Mucosa of descending colon (tissue), 3 donors: ENCODE data around the gene ATP6V0B. TPM values are rescaled to one million over a fixed set of nuclear protein-coding genes. Genes with fewer than 3 reads are reported as not detected.
A peak's percentile ranks its signal among the peaks of the same experiment; 100 is the strongest.

Experiments used
- ATAC-seq: fragments of 200-7000 bp; cut with Tn5 transposase; one replicate; pipeline ENCODE4 v1.9.1; 2020; ENCODE audit warnings: mild to moderate bottlenecking, moderate library complexity
- DNase-seq, 3 donors: peaks; one replicate each; pipeline ENCODE4 v3.0.0-alpha.2; 2020
- H3K36me3 ChIP-seq: fragments of 200-600 bp; one replicate; pipeline ENCODE4 v1.8.0; 2021; ENCODE audit warnings: low read depth, mild to moderate bottlenecking
- H3K4me1 ChIP-seq: fragments of 200-600 bp; one replicate; pipeline ENCODE4 v1.8.0; 2021; ENCODE audit warnings: low read depth, mild to moderate bottlenecking
- H3K4me3 ChIP-seq: fragments of 200-600 bp; one replicate; pipeline ENCODE4 v1.8.0; 2021; ENCODE audit warnings: mild to moderate bottlenecking
- H3K9me3 ChIP-seq: fragments of 200-600 bp; one replicate; pipeline ENCODE4 v1.8.0; 2021; ENCODE audit warnings: mild to moderate bottlenecking
- intact Hi-C, 2 donors: fragments of 100-400 bp; cut with DNase I in 1 of 2; cut with micrococcal nuclease in 1 of 2; formaldehyde crosslinking; loops; one replicate each; pipeline versions ENCODE4 v1.11.0 to v1.11.1; 2022; cut with DNase I, micrococcal nuclease
- total RNA-seq, 3 donors: library from RNA; stranded (reverse); fragmentation: NEBNext Ultra II Directional in 2 of 3; extraction: Animal tissue kit (Norgen Biotek cat#: 25700) in 2 of 3; gene quantifications; one replicate each; pipeline versions ENCODE4 v1.2.1 to v1.2.4, GENCODE V29; 2021 to 2023
- TF ChIP-seq, protein P1 (sequence below): fragments of 200-600 bp; IDR thresholded peaks from one replicate; pipeline ENCODE4 v1.8.0; 2022; ENCODE audit warnings: antibody characterized with exemption, mild to moderate bottlenecking
- donor health status: DM: no; HTN: no; CAD: no; lungs with moderate emphysema.
- donor health status: DM: no; HTN: no; CAD: no.
- donor health status: DM: no; HTN: yes; CAD: no.

Gene ATP6V0B
- total RNA-seq, 3 donors from 2014 or later, result 116 to 184 (median 158) TPM

GRCh38 chr1:44024903-44025525, 50.3 kb downstream of the ATP6V0B start:
- no peak overlapping the region for H3K4me3 ChIP-seq
- intact Hi-C loops, result no loop called here
- no peaks in the 10 kb centered on the region for H3K9me3 ChIP-seq
- DNase-seq (peak in 2 of 3 donors; percentile 16 to 34), ATAC-seq (no peak)
- TF ChIP-seq, protein P1, sequence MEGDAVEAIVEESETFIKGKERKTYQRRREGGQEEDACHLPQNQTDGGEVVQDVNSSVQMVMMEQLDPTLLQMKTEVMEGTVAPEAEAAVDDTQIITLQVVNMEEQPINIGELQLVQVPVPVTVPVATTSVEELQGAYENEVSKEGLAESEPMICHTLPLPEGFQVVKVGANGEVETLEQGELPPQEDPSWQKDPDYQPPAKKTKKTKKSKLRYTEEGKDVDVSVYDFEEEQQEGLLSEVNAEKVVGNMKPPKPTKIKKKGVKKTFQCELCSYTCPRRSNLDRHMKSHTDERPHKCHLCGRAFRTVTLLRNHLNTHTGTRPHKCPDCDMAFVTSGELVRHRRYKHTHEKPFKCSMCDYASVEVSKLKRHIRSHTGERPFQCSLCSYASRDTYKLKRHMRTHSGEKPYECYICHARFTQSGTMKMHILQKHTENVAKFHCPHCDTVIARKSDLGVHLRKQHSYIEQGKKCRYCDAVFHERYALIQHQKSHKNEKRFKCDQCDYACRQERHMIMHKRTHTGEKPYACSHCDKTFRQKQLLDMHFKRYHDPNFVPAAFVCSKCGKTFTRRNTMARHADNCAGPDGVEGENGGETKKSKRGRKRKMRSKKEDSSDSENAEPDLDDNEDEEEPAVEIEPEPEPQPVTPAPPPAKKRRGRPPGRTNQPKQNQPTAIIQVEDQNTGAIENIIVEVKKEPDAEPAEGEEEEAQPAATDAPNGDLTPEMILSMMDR, result no peak
- peaks cover 38% of the 10 kb centered on the region for H3K4me1 ChIP-seq
- H3K36me3 ChIP-seq, result no peaks in the 10 kb centered on the region

DNA sequence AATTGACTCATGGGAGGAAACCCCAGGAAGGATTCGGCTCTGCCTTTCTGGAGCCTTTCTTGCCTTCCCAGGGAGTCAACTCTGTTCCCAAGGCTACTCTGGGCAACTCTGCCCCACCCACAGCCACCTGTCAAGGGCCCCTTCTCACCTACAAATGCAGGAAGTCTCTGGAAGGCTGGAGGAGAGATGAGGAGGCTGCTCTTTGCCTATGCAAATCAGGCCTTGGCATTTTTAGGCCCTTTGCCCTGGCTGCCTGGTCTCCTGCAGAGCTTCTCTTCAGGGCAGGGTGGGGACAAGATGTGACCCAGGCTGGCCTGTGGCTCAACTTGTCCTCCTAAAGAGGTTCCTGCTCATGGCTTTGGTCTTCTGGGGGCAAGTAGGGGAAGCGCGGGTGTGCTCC, 51.1 kb downstream of the ATP6V0B start:
- intact Hi-C loops, result no loop called here
- TF ChIP-seq, protein P1, result no peak
- peak; percentile 61 for ATAC-seq
- Histone ChIP-seq H3K4me3 (no peak overlapping the region), H3K9me3 (no peaks in the 10 kb centered on the region), H3K36me3 (no peaks in the 10 kb centered on the region), H3K4me1 (peaks cover 38% of the 10 kb centered on the region)
- peak; percentile 76 to 82 (median 82) for DNase-seq

GRCh38 chr1:44027320-44027719, 52.6 kb downstream of the ATP6V0B start:
- peaks cover 46% of the 10 kb centered on the region for H3K4me1 ChIP-seq
- no peaks in the 10 kb centered on the region for H3K9me3 ChIP-seq
- TF ChIP-seq, protein P1, result no peak
- ATAC-seq, result no peak
- intact Hi-C loops, result no loop called here
- H3K36me3 ChIP-seq, result no peaks in the 10 kb centered on the region
- H3K4me3 ChIP-seq, result no peak overlapping the region
- no peak for DNase-seq

Other genes with a start within 250 kb of the ATP6V0B start
- 10 to 100 TPM in 1 of 3 donors, 1 to 10 TPM in 2; 6.9 to 14.2 (median 7.4) TPM for gene ARTN, start 41.2 kb upstream of the ATP6V0B start, total RNA-seq
- gene IPO13, start 28.0 kb upstream of the ATP6V0B start, total RNA-seq, result 10 to 100 TPM; 21.5 to 32.6 (median 22.3) TPM
- 10 to 100 TPM; 16.5 to 23.3 (median 17.9) TPM for gene DPH2, start 5.0 kb upstream of the ATP6V0B start, total RNA-seq
- 10 to 100 TPM; 20.0 to 33.6 (median 28.1) TPM for gene B4GALT2, start 4.2 kb downstream of the ATP6V0B start, total RNA-seq
- 10 to 100 TPM; 13.4 to 19.6 (median 16.9) TPM for gene CCDC24, start 16.6 kb downstream of the ATP6V0B start, total RNA-seq
- 10 to 100 TPM; 21.1 to 52.5 (median 38.1) TPM for gene SLC6A9, start 56.5 kb downstream of the ATP6V0B start, total RNA-seq
- gene KLF17, start 143.9 kb downstream of the ATP6V0B start, total RNA-seq, result under 1 TPM in 1 of 3 donors, not detected in 2; 0.13 TPM
- gene KLF18, start 166.7 kb downstream of the ATP6V0B start, total RNA-seq, result not detected
- gene DMAP1, start 238.5 kb downstream of the ATP6V0B start, total RNA-seq, result 10 to 100 TPM; 40.8 to 52.0 (median 44.0) TPM